ENCODE results near the gene LRRN4CL.

- no peak for TF ChIP-seq CTCF (conservative IDR thresholded peaks at IDR 0.05 in 1 of 2, IDR thresholded peaks at IDR 0.05 in 1 of 2; ENCODE audit: extremely low read depth in 1 of 2, insufficient read depth in 1 of 2, low read depth in 1 of 2, low read length in 2 of 2)
- no peak for TF ChIP-seq EZH2 (IDR thresholded peaks at IDR 0.05; ENCODE audit: borderline replicate concordance, low read length)
Observed at GRCh38 chr11:62689421-62690183, at the start of gene LRRN4CL.
